Esophagus squamous epithelium (tissue), 4 donors: Measurements from ENCODE around the gene RYR1.

Experiments used
- CTCF ChIP-seq, 6 experiments: fragments of 450-650 bp in 4 of 6; fragments of 200-600 bp in 2 of 6; sonication (generic) in 2 of 6; IDR thresholded peaks; one replicate each; pipeline ENCODE4 v1.5.1; 2016 to 2019; ENCODE audit warnings: antibody characterized with exemption in 6 of 6, mild to moderate bottlenecking in 4 of 6, moderate library complexity in 4 of 6
- POLR2A ChIP-seq, 4 donors: fragments of 450-650 bp; IDR thresholded peaks; one replicate each; pipeline ENCODE4 v1.6.1; 2017; ENCODE audit warnings: antibody characterized with exemption in 4 of 4, mild to moderate bottlenecking in 4 of 4, moderate library complexity in 3 of 4

GRCh38 chr19:38617764-38618589, 184.5 kb downstream of the RYR1 start, which contains the start of gene MAP4K1:
- TF ChIP-seq CTCF (IDR thresholded peaks at IDR 0.05) (no peak), POLR2A (IDR thresholded peaks at IDR 0.05) (no peak)
